RKO (cell line): Measurements from ENCODE around the gene FGFBP2.
"Not testable (repeated sequence)": the region's sequence is repeated elsewhere in the genome, so short reads cannot be mapped to it uniquely, and the experiment has no call there.

ENCODE experiments used
- DNase-seq: peaks from one replicate; pipeline ENCODE4 v3.0.0-alpha.2; 2016; ENCODE audit warnings: low spot score

The FGFBP2 gene

DNA sequence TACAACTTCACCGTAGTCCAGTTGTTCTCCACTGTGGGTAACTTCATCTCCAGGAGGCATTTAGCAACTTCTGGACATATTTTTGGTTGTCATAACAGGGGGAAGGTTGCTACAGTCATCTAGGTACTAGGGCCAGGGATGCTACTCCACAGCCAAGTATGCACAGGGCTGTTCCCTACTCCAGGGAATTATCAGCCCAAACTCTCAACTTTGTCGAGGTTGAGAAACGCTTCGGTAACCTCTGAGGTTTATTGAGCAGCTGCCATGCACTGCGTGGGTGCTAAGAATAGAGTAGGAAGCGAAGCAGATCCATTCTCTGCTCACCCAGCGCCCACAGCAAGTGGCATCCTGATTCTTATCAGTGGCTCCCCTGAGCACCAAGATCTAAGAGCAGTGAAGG is 32.7 kb downstream of the FGFBP2 start:
- no peak for DNase-seq

DNA sequence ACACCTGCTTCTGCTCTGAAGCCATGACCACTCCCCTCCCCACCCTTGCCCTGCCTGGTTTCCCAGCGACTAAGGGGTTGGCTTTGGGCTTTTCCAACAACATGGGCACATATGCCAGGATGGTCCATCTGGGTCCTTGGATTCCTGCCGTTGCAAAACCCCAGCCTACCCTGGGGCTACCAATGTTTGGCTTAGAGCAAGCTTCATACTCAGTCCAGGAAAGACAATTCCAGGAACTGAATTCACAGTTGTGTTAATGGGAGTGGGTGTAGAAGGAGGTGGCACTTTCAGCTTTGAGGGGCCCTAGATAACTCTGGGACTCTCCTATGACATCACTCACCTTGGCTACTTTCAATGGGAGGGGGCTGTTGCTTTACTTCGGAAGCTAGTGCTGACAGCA is 33.4 kb downstream of the FGFBP2 start:
- DNase-seq: no peak

DNA sequence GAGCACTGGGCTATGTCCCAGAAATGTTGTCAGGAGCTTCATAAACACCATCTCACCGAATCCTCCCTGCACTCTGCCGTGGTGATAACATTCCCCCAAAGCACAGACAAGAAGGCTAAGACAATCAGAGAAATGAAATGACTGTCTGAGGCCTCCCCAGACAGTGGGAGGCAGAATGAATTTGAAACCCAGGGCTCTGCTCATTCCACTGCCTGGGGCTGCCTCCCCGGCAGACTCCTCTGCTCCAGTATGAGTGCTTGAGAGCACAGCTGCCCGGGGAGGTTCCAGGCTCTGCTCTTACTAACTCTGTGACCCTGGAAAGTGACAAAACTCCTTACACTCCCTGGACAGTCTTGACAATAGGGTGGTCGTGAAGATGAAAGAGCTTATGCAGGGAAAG is 34.1 kb downstream of the FGFBP2 start:
- DNase-seq: no peak

DNA sequence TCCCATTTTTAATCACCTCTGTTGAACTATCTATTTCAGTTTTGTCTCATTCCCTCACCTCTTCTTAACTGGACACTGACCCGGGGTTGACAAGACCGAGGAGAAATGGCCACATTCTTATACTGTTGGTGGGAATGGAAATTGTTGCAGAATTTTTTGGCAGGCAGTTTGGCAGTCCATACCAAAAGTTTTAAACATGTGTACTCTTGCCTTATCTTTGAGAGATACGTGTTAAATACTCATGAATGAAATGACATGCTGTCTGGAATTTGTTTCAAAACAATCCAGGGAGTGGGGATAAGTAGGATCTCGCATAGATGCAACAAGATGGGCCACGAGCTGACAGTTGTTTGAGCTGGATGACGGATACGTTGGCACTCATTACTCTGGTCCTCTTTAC is 36.5 kb downstream of the FGFBP2 start:
- no peak for DNase-seq

DNA sequence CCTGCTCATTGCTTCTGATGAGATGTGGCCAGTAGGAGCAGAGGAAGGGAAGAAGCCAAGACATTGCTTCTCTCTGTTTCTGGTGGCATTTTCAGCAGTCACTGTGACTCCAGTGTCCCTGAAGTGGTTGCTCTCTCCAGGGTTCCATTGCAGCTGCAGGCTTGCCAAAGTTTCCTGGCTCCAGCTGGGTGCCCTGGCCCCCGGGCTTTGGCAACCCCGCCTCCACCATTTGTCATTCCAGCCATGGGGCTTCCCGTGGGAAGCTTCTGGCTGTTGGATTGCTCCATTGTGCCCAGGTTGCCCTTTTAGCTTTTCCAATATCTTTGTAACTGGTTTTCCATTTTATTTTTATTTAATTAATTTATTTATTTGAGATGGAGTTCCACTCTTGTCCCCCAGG is 37.1 kb downstream of the FGFBP2 start:
- DNase-seq: no peak

DNA sequence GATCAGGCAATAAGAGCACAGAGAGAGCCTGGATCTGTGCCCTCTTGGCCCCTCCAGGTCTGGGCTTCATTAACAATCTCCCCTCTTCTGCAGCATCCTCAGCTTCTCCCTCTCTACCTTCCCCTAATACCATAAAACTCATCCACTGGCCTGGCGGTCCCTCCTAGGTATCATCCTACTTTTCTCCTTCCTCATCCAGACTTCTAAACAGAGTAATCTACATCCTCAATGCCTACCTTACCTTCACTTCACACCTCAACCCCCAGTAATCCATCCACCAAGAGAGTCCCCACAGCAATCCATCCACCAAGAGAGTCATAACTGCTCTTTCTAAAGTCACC is 41.4 kb downstream of the FGFBP2 start:
- no peak for DNase-seq

DNA sequence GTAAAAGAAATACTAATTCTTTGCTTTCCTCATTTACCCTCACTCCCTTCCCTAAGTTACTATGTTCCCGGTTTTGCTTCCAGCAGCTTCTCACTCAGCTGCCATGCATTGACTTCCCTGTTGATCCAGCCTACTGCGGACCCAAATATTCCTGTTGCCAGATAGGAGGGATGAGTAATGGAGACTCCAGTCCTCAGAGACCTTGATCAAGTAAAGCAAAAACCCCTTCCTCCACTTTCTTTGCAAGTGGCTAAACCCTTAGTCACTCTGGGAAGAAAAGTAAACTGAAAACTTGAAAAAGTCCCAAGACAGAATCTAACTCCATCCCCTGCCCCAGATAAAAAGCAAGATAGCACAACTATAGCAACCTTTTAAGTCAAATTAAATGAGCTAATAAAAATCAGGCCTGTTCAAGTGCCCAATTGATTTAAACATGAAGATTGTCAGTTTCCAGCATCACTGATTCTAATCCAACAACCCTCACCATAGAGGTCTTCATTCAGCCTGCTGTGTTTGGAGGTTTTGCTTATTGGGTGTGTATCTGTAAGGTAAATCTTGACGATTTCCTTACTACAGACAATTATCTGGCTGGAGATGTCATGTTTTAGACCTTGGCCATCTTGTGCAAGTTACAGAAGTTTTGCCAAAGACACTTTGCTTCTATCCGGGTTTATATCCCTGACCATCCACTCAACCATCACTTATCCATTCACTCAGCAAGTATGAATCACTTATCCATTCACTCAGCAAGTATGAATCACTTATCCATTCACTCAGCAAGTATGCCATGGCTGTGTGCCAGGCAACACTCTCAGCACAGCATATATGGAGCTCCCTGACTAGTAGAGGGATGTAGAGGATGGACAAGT is 42.0 kb downstream of the FGFBP2 start:
- DNase-seq: peak; percentile 85

DNA sequence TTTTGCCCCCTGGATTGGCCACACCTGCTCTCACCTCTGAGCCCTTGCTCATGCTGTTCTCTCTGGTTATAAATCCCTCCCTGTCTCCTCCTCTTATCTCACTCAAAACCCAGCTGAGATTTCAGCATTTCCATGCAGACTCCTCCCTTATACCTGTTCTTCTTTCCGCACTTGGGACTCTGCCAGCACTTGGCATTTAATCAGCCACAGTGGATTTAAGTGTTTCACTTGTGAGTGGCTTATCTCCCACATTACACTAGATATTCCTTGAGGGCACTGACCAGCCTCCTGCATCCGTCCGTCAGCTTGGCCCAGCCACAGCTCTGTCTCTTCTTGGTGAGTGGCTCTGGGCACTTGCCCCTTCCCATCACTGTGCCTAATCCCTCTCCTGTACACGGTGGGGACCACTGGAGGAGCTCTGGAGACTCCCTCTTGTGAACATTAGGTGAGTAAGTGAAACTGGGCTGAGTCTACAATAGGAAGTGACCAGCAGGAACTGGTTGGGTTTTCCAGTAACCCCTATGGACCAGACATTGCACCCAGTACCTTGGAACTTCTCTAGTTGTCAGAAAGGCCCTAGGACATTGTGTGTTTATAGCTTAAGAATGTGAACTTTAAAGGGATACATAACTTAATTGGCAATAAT is 44.4 kb downstream of the FGFBP2 start:
- DNase-seq: no peak

DNA sequence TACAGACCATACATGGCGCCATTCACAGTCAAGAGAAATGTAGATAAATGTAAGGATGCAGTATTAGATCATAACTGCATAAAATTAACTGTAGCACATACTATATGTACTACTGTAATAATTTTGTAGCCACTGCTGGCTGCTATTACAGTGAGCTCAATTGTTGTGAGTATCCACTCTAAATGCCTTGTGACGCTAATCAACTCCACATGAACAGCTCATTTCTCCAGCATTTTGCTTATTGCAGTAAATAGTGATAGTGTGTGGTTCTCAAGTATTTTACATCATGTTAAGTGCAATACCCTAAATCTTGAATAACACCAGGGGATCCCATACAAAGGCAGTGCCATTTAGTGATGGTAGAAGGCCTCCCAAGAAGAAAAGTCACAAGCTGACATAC is 45.7 kb downstream of the FGFBP2 start:
- DNase-seq: no peak

DNA sequence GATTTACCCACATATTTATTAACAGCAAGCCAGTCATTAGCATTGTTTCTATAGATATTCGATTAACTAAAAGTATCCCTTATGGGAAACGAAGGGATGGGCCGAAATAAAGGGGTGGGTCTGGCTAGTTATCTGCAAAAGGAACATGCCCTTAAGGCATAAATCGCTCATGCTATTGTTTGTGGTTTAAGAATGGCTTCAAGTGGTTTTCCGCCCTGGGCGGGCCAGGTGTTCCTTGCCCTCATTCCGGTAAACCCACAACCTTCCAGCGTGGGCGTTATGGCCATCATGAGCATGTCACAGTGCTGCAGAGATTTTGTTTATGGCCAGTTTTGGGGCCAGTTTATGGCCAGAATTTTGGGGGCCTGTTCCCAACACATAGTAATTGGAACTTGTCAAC is 46.6 kb downstream of the FGFBP2 start:
- not testable (repeated sequence) for DNase-seq

DNA sequence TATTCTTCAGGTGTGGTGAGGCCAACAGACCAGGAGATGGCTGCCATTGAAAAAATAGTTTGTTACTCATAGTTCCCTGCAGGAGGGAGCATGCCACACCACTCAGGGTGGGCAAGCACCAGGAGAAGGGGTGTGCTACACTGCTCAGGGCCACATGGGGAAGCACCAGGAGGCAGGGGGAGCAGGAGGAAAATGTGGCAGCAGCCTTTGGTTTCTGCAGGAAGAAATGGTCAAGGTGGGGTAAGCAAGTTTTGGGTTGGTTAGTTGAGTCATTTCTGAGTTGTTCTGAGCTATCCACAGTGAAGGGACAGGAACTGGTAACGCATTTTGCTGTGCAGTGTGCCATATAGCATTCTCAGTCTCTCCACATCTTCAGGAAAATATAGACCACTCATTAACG is 48.2 kb downstream of the FGFBP2 start:
- DNase-seq: no peak

DNA sequence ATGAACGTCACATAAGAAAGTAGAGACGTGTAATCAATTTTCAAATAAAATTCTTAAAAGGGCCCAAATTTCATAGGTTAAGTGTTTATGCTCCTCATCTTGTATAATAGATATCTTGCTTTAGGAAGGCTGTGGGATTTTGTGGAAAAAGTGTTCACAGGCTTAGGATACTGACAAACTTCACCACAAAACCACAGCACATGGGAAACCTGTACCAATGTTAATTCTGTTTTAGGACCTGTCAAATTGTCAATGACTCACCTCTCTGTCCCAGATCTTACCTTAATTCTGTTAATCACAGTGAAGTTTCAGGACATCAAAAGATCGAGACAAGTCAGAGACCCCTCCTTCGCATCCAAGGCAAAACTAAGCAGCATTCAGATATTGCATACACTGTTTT is 48.7 kb downstream of the FGFBP2 start:
- DNase-seq: no peak

DNA sequence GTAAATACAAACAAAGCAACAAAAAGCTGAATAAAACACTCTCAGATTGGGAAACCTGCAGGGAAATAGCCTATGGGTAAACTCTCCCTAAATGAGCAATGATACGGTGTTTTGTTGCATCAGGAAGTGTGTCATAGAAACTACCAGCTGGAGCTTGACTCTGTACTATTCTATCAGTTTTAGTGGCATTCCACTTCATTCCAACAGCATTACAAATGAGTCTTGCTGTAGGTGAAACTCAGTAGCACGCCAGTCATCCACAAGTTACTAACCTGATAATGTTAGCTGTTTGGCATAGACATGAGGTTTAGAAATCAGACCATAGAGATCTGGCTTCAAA is 49.4 kb downstream of the FGFBP2 start:
- DNase-seq: peak; percentile 89

DNA sequence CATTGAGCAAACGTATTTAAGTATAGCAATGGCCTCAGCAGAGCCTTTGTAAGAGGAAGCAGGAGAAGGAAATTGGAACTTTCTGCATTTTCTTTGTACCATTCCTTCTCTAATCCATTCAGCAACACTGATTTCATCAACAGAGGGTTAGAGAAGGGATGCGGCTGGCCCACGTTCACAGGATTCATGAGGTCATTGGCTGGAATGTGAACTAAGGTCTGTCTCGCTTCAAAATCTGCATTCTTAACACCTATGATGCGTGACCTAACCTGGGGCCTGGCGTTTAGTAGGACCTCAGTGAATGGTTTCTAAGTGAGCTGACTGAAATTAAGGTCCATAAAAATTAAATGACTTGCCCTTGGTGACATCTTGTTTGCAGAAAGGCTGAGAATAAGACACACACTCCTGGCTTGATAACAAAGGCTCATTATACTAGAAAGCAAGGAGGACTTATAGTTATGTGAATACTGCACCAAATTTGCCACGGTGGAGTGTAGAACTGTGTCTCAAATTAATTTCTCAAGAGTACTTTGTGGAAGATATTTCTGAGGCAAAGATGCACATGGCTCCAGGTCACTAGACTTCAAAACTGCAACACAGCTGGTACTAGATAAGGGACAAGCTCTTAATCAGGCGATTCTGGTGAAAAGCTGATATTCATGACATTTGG is 49.9 kb downstream of the FGFBP2 start:
- no peak for DNase-seq

DNA sequence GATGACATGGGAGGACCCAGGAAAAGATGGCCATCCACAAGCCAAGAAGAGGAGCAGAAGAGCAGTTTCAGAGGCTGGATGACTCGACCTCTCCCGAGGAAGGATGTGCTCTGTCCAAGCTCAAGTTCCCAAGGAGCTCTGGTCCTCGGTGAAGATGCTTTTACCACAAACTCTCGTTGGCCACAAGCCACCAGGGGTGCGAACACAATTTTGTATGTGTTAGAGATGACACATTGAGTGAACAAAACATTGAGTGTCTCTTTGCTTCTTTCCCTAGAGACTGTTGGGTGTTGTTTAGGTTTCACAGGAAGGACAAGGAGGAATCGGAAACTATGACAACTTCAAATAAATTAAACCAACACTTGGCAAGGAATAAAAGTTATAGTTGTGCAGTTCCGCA is 50.7 kb downstream of the FGFBP2 start:
- no peak for DNase-seq
